CD4-positive, CD25-positive, alpha-beta regulatory T cell (primary cell): ENCODE measurements around the gene OOSP4A. TPM values are rescaled to one million over a fixed set of nuclear protein-coding genes. Genes with fewer than 3 reads are reported as not detected.

Source experiments
- ATAC-seq, 2 donors: fragments of 150-1000 bp; cut with Tn5 transposase; one replicate each; pipeline ENCODE4 v1.10.0; 2021; ENCODE audit warnings: low read depth in 2 of 2, moderate number of reproducible peaks in 2 of 2, moderate library complexity in 1 of 2
- DNase-seq, 3 donors: peaks; one replicate each; pipeline versions ENCODE4 v3.0.0 to v3.0.0-alpha.2; 2012 to 2022; ENCODE audit warnings: mixed read lengths in 1 of 3
- H3K27ac ChIP-seq: one replicate; pipeline ENCODE4 v1.7.0; 2013; ENCODE audit warnings: mild to moderate bottlenecking, low read length; ENCODE audit not compliant: insufficient read depth, poor library complexity, severe bottlenecking
- H3K27me3 ChIP-seq: one replicate; pipeline ENCODE4 v1.7.0; 2013; ENCODE audit warnings: low read length; ENCODE audit not compliant: control insufficient read depth, insufficient read depth
- H3K36me3 ChIP-seq: one replicate; pipeline ENCODE4 v1.7.0; 2013; ENCODE audit warnings: mild to moderate bottlenecking, low read length, moderate library complexity; ENCODE audit not compliant: control insufficient read depth, insufficient read depth
- H3K4me1 ChIP-seq: 2 replicates; pipeline ENCODE4 v1.7.0; 2013; ENCODE audit warnings: mild to moderate bottlenecking, low read length; ENCODE audit not compliant: insufficient read depth, control insufficient read depth, poor library complexity, severe bottlenecking
- H3K4me3 ChIP-seq: one replicate; pipeline ENCODE4 v1.7.0; 2013; ENCODE audit warnings: low read depth, mild to moderate bottlenecking, low read length, moderate library complexity
- H3K9me3 ChIP-seq, 2 experiments: 1 replicate in 1 of 2; 2 replicates in 1 of 2; pipeline ENCODE4 v1.7.0; 2013; ENCODE audit warnings: low read length in 2 of 2, mild to moderate bottlenecking in 1 of 2, moderate library complexity in 1 of 2; ENCODE audit not compliant: control insufficient read depth in 2 of 2
- H3K27ac Mint-ChIP-seq, 3 donors: one replicate each; pipeline ENCODE4 v1.8.0; 2020 to 2022; ENCODE audit warnings: mild to moderate bottlenecking in 3 of 3, mixed read lengths in 3 of 3, moderate library complexity in 2 of 3
- H3K27me3 Mint-ChIP-seq: one replicate; pipeline ENCODE4 v1.8.0; 2022; ENCODE audit warnings: mild to moderate bottlenecking, mixed read lengths
- H3K36me3 Mint-ChIP-seq: one replicate; pipeline ENCODE4 v1.8.0; 2020; ENCODE audit warnings: mixed read lengths
- H3K4me1 Mint-ChIP-seq, 4 donors: one replicate each; pipeline ENCODE4 v1.8.0; 2020 to 2022; ENCODE audit warnings: mixed read lengths in 4 of 4, mild to moderate bottlenecking in 1 of 4
- H3K4me3 Mint-ChIP-seq, 4 donors: one replicate each; pipeline ENCODE4 v1.8.0; 2020 to 2022; ENCODE audit warnings: mild to moderate bottlenecking in 4 of 4, mixed read lengths in 4 of 4, moderate library complexity in 3 of 4
- H3K9me3 Mint-ChIP-seq, 7 donors: one replicate each; pipeline ENCODE4 v1.8.0; 2020 to 2022; ENCODE audit warnings: mixed read lengths in 7 of 7, mild to moderate bottlenecking in 3 of 7, moderate library complexity in 2 of 7
- polyA plus RNA-seq, 4 donors: library from polyadenylated mRNA; unstranded; fragments of 300-500 nt; fragmentation: Illumina TruSeq; gene quantifications; one replicate each; pipeline ENCODE4 v1.2.3, GENCODE V29; 2021
- total RNA-seq: library from RNA; stranded (reverse); gene quantifications from one replicate; pipeline ENCODE4 v1.2.3, GENCODE V29; 2022

The OOSP4A gene
- total RNA-seq, result not detected
- not detected for polyA plus RNA-seq

- ATAC-seq (no peak), DNase-seq (no peak)
- Histone ChIP-seq H3K27ac (no peak within 1 kb of the TSS), H3K4me3 (no peak within 1 kb of the TSS), H3K4me1 (no peaks in the 10 kb centered on the region), H3K27me3 (no peaks in the 10 kb centered on the region), H3K36me3 (no peaks in the 10 kb centered on the region), H3K9me3 (no peaks in the 10 kb centered on the region)
- Mint-ChIP-seq H3K9me3 (peaks cover 0 to 2% (median 0%) of the 10 kb centered on the region in 7 donors), H3K27ac (no peak within 1 kb of the TSS), H3K27me3 (no peaks in the 10 kb centered on the region), H3K4me3 (no peak within 1 kb of the TSS), H3K36me3 (no peaks in the 10 kb centered on the region), H3K4me1 (no peaks in the 10 kb centered on the region)
Observed at GRCh38 chr11:59963733-59964132, at the start of gene OOSP4A. TSS of gene OOSP4A (plus strand) at chr11:59964033. CDS start at chr11:59964033, 0 bp downstream.

GRCh38 chr11:59918480-59918879, 45.4 kb upstream of the OOSP4A start:
- no peak overlapping the region for H3K27ac ChIP-seq
- H3K27me3 ChIP-seq, result no peaks in the 10 kb centered on the region
- Mint-ChIP-seq H3K27ac (no peak overlapping the region), H3K4me1 (no peaks in the 10 kb centered on the region), H3K9me3 (peaks cover 5 to 27% (median 18%) of the 10 kb centered on the region in 7 donors), H3K36me3 (peaks cover 4% of the 10 kb centered on the region), H3K4me3 (no peak overlapping the region), H3K27me3 (no peaks in the 10 kb centered on the region)
- no peaks in the 10 kb centered on the region for H3K4me1 ChIP-seq
- DNase-seq (no peak), ATAC-seq (no peak)
- no peak overlapping the region for H3K4me3 ChIP-seq
- H3K36me3 ChIP-seq, result no peaks in the 10 kb centered on the region
- H3K9me3 ChIP-seq, result peaks cover 16 to 20% of the 10 kb centered on the region in 2 experiments

GRCh38 chr11:59918987-59919589, 44.7 kb upstream of the OOSP4A start:
- no peak overlapping the region for H3K27ac Mint-ChIP-seq
- no peak overlapping the region for H3K4me3 Mint-ChIP-seq
- ATAC-seq, result no peak
- peak in 1 of 3 donors; percentile 50 for DNase-seq
- Histone ChIP-seq H3K4me3 (no peak overlapping the region), H3K27me3 (no peaks in the 10 kb centered on the region), H3K27ac (no peak overlapping the region), H3K36me3 (no peaks in the 10 kb centered on the region), H3K4me1 (no peaks in the 10 kb centered on the region), H3K9me3 (peaks cover 21 to 26% of the 10 kb centered on the region in 2 experiments)
- H3K4me1 Mint-ChIP-seq, result no peaks in the 10 kb centered on the region
- peaks cover 4% of the 10 kb centered on the region for H3K36me3 Mint-ChIP-seq
- H3K27me3 Mint-ChIP-seq, result no peaks in the 10 kb centered on the region
- H3K9me3 Mint-ChIP-seq, result peaks cover 5 to 31% (median 22%) of the 10 kb centered on the region in 7 donors

- Mint-ChIP-seq H3K36me3 (peaks cover 4% of the 10 kb centered on the region), H3K9me3 (peaks cover 3 to 54% (median 21%) of the 10 kb centered on the region in 7 donors), H3K27me3 (no peaks in the 10 kb centered on the region), H3K4me1 (no peaks in the 10 kb centered on the region), H3K4me3 (no peak overlapping the region), H3K27ac (no peak overlapping the region)
- H3K36me3 ChIP-seq, result no peaks in the 10 kb centered on the region
- no peak overlapping the region for H3K27ac ChIP-seq
- no peak for ATAC-seq
- DNase-seq, result no peak
- no peaks in the 10 kb centered on the region for H3K27me3 ChIP-seq
- H3K4me3 ChIP-seq, result no peak overlapping the region
- peaks cover 28 to 43% of the 10 kb centered on the region in 2 experiments for H3K9me3 ChIP-seq
- H3K4me1 ChIP-seq, result no peaks in the 10 kb centered on the region
Observed at GRCh38 chr11:59923813-59924212, 40.0 kb upstream of the OOSP4A start.

GRCh38 chr11:59931688-59932087, 32.1 kb upstream of the OOSP4A start:
- no peak for ATAC-seq
- DNase-seq, result no peak
- no peak overlapping the region for H3K4me3 Mint-ChIP-seq
- H3K27ac Mint-ChIP-seq, result no peak overlapping the region
- H3K36me3 Mint-ChIP-seq, result no peaks in the 10 kb centered on the region
- H3K27me3 Mint-ChIP-seq, result peaks cover 4% of the 10 kb centered on the region
- Histone ChIP-seq H3K36me3 (no peaks in the 10 kb centered on the region), H3K4me3 (no peak overlapping the region), H3K27ac (no peak overlapping the region), H3K4me1 (no peaks in the 10 kb centered on the region), H3K9me3 (peaks cover 7 to 10% of the 10 kb centered on the region in 2 experiments), H3K27me3 (no peaks in the 10 kb centered on the region)
- no peaks in the 10 kb centered on the region for H3K4me1 Mint-ChIP-seq
- peaks cover 4 to 18% (median 9%) of the 10 kb centered on the region in 7 donors for H3K9me3 Mint-ChIP-seq

GRCh38 chr11:59938132-59938531, 25.7 kb upstream of the OOSP4A start, which contains the start of gene OOSP1:
TSS of gene OOSP1 (plus strand) at chr11:59938432. CDS start at chr11:59938455, 23 bp downstream.
- Histone ChIP-seq H3K4me3 (no peak within 1 kb of the TSS), H3K36me3 (no peaks in the 10 kb centered on the region), H3K27me3 (no peaks in the 10 kb centered on the region), H3K9me3 (no peaks in the 10 kb centered on the region), H3K4me1 (no peaks in the 10 kb centered on the region), H3K27ac (no peak within 1 kb of the TSS)
- H3K27ac Mint-ChIP-seq, result no peak within 1 kb of the TSS
- no peaks in the 10 kb centered on the region for H3K36me3 Mint-ChIP-seq
- ATAC-seq (no peak), DNase-seq (no peak)
- H3K27me3 Mint-ChIP-seq, result peaks cover under 1% of the 10 kb centered on the region
- peaks cover 0 to 3% (median 1%) of the 10 kb centered on the region in 7 donors for H3K9me3 Mint-ChIP-seq
- H3K4me1 Mint-ChIP-seq, result no peaks in the 10 kb centered on the region
- H3K4me3 Mint-ChIP-seq, result no peak within 1 kb of the TSS

- H3K36me3 ChIP-seq, result no peaks in the 10 kb centered on the region
- H3K27me3 Mint-ChIP-seq, result peaks cover 6% of the 10 kb centered on the region
Observed at GRCh38 chr11:59938718-59939117, 25.1 kb upstream of the OOSP4A start.

GRCh38 chr11:59939482-59939881, 24.4 kb upstream of the OOSP4A start:
- H3K4me1 ChIP-seq, result no peaks in the 10 kb centered on the region
- no peaks in the 10 kb centered on the region for H3K36me3 ChIP-seq
- Mint-ChIP-seq H3K9me3 (peaks cover 0 to 4% (median 0%) of the 10 kb centered on the region in 7 donors), H3K4me3 (no peak overlapping the region), H3K27ac (no peak overlapping the region), H3K36me3 (no peaks in the 10 kb centered on the region), H3K27me3 (peaks cover 6% of the 10 kb centered on the region), H3K4me1 (no peaks in the 10 kb centered on the region)
- H3K27me3 ChIP-seq, result no peaks in the 10 kb centered on the region
- no peak overlapping the region for H3K4me3 ChIP-seq
- no peak for DNase-seq
- ATAC-seq, result no peak
- no peak overlapping the region for H3K27ac ChIP-seq
- no peaks in the 10 kb centered on the region for H3K9me3 ChIP-seq

More at GRCh38 chr11:59938718-59939117, 25.1 kb upstream of the OOSP4A start:
- Mint-ChIP-seq H3K4me3 (no peak overlapping the region), H3K4me1 (no peaks in the 10 kb centered on the region), H3K36me3 (no peaks in the 10 kb centered on the region), H3K9me3 (peaks cover 0 to 3% (median 2%) of the 10 kb centered on the region in 7 donors), H3K27ac (no peak overlapping the region)
- Histone ChIP-seq H3K4me1 (no peaks in the 10 kb centered on the region), H3K27me3 (no peaks in the 10 kb centered on the region), H3K9me3 (no peaks in the 10 kb centered on the region), H3K27ac (no peak overlapping the region), H3K4me3 (no peak overlapping the region)
- DNase-seq (no peak), ATAC-seq (no peak)
